Measurements from ENCODE around the gene MTA1.

- TF ChIP-seq CTCF (IDR thresholded peaks at IDR 0.05) (no peak), EZH2phosphoT487 (IDR thresholded peaks at IDR 0.05) (no peak), EZH2 (IDR thresholded peaks at IDR 0.05) (no peak)
These were observed 30.1 kb upstream of the MTA1 start for GRCh38 chr14:105389534-105389933.

Data from neural progenitor cell (in vitro differentiated cells).